ENCODE measurements around the gene NPHS1.

DNA sequence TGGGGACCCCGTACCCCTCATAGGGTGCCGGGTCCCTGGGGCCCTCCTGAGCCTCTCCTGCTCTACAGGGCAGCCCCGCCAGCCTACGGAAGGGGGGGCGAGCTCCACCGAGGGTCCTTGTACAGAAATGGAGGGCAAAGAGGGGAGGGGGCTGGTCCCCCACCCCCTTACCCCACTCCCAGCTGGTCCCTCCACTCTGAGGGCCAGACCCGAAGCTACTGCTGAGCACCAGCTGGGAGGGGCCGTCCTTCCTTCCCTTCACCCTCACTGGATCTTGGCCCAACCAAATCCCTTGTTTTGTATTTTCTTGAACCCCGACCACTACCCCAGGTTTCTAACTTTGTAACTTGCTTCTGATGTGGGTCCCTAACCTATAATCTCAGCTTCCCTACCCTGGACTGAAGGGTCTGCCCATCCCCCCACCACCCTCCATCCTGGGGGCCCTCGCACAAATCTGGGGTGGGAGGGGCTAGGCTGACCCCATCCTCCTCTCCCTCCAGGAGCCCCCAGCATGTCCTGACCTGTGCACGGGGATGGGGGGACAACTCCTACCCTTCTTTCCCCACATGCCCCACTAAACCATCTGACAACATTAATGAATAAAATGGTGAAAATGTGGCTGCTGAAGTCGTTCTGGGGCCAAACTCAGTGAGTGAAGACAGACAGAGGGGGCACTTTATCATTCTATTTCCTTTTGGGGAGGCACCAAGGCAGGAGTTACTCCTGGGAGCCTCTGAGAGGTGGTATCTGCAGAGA lies 63.9 kb downstream of the NPHS1 start:
- no peak for TF ChIP-seq EZH2 (IDR thresholded peaks at IDR 0.05; ENCODE audit: low read length, missing control alignments)
- TF ChIP-seq, protein P1, sequence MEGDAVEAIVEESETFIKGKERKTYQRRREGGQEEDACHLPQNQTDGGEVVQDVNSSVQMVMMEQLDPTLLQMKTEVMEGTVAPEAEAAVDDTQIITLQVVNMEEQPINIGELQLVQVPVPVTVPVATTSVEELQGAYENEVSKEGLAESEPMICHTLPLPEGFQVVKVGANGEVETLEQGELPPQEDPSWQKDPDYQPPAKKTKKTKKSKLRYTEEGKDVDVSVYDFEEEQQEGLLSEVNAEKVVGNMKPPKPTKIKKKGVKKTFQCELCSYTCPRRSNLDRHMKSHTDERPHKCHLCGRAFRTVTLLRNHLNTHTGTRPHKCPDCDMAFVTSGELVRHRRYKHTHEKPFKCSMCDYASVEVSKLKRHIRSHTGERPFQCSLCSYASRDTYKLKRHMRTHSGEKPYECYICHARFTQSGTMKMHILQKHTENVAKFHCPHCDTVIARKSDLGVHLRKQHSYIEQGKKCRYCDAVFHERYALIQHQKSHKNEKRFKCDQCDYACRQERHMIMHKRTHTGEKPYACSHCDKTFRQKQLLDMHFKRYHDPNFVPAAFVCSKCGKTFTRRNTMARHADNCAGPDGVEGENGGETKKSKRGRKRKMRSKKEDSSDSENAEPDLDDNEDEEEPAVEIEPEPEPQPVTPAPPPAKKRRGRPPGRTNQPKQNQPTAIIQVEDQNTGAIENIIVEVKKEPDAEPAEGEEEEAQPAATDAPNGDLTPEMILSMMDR (conservative IDR thresholded peaks at IDR 0.05 in 1 of 2, IDR thresholded peaks at IDR 0.05 in 1 of 2; ENCODE audit: low read depth in 1 of 2, low read length in 2 of 2), result no peak
